GM13977 (cell line): Measurements from ENCODE around the gene CORT.

Experiments
- DNase-seq: peaks from one replicate; pipeline ENCODE4 v3.0.0; 2012; ENCODE audit warnings: low spot score
- in situ Hi-C: fragments of 300-500 bp; cut with MboI; formaldehyde crosslinking; loops from one replicate; pipeline ENCODE4 v1.12.0; 2022; ENCODE audit warnings: low sequenced_read_pairs, low pct_unique_long_range_greater_than_20kb, mixed read lengths, inconsistent platforms; ENCODE audit not compliant: unreplicated experiment
- TF ChIP-seq, protein P1 (sequence below): IDR thresholded peaks from 2 replicates; pipeline ENCODE4 v1.5.1; 2012; ENCODE audit warnings: mild to moderate bottlenecking, control low read depth; ENCODE audit not compliant: insufficient read depth; ENCODE audit errors: extremely low read depth, missing control alignments

The CORT gene

GRCh38 chr1:10490286-10490970 lies 40.6 kb downstream of the CORT start:
- in situ Hi-C loops: no loop called here
- TF ChIP-seq, protein P1, sequence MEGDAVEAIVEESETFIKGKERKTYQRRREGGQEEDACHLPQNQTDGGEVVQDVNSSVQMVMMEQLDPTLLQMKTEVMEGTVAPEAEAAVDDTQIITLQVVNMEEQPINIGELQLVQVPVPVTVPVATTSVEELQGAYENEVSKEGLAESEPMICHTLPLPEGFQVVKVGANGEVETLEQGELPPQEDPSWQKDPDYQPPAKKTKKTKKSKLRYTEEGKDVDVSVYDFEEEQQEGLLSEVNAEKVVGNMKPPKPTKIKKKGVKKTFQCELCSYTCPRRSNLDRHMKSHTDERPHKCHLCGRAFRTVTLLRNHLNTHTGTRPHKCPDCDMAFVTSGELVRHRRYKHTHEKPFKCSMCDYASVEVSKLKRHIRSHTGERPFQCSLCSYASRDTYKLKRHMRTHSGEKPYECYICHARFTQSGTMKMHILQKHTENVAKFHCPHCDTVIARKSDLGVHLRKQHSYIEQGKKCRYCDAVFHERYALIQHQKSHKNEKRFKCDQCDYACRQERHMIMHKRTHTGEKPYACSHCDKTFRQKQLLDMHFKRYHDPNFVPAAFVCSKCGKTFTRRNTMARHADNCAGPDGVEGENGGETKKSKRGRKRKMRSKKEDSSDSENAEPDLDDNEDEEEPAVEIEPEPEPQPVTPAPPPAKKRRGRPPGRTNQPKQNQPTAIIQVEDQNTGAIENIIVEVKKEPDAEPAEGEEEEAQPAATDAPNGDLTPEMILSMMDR: no peak
- no peak for DNase-seq

- TF ChIP-seq, protein P1: no peak
- no peak for DNase-seq
- in situ Hi-C loops: no loop called here
Observed at GRCh38 chr1:10494418-10494753, 44.6 kb downstream of the CORT start.

DNA sequence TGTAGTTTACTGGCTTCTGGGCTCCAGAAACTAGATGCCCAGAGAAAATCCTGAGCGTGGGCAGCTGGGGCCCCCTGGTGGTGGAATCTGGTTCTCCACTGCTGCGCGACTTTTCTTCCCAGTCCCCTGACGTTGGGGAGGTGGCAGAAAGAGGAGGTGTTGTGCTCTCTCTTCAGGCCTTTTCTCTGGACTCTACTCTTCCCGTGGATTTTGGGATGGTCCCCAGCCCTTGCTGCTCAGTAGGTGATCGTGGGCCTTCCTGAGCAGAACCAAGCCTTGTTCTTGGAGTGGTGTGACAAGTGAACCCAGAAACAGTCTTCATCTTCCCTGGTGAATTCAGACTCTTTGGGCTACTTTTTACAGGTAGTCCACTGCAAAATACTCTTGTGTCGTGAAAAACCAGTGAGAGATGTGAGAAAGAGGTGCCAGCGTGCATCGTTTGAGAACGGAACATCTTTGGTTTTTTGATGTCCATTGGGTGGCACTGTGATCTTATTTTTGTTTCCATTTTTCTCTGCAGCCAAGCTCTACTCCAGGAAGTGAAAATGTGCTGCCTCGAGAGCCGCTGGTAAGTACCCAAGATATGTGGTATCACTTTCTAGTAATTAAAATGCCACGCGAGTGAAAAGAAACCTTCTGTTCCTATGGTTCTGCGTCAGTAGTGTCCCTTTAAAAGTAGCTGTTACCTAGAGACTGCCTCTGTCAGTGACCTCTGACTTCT lies 45.1 kb downstream of the CORT start:
- TF ChIP-seq, protein P1: peak; percentile 92
- in situ Hi-C loops: no loop called here
- DNase-seq: peak; percentile 79

GRCh38 chr1:10495475-10495817 lies 45.6 kb downstream of the CORT start:
- no peak for DNase-seq
- TF ChIP-seq, protein P1: no peak
- in situ Hi-C loops: no loop called here

GRCh38 chr1:10495952-10496351 lies 46.1 kb downstream of the CORT start:
- DNase-seq: no peak
- TF ChIP-seq, protein P1: no peak
- in situ Hi-C loops: no loop called here

- TF ChIP-seq, protein P1: no peak
- in situ Hi-C loops: no loop called here
- no peak for DNase-seq
Observed at GRCh38 chr1:10497109-10497508, 47.3 kb downstream of the CORT start.
